LNCAP (cell line): ENCODE data around the gene WSB2.

Experiments used
- TF ChIP-seq, protein P1 (sequence below): fragments of 450-650 bp; IDR thresholded peaks from 2 replicates; pipeline ENCODE4 v1.5.1; 2017; ENCODE audit warnings: mild to moderate bottlenecking

The WSB2 gene

DNA sequence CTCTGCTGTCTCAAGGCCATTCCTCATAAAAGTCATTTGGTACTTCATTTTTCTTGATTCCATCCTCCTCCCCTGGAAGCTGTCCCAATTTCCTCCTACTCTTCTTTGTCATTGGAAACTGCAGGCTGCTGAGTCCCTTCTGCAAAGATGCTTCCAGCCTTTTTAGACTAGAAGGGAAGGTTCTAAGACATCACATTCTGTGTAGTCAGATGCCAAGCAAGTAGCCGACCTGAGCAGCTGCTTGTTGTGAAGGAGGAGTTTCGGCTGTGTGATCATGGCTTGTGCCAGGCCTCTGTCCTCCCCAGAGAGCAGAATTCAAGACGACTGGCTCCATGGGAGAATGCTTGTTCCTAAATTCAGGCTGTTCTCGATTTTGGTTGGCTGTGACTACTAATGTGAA is 35.8 kb downstream of the WSB2 start:
- TF ChIP-seq, protein P1, sequence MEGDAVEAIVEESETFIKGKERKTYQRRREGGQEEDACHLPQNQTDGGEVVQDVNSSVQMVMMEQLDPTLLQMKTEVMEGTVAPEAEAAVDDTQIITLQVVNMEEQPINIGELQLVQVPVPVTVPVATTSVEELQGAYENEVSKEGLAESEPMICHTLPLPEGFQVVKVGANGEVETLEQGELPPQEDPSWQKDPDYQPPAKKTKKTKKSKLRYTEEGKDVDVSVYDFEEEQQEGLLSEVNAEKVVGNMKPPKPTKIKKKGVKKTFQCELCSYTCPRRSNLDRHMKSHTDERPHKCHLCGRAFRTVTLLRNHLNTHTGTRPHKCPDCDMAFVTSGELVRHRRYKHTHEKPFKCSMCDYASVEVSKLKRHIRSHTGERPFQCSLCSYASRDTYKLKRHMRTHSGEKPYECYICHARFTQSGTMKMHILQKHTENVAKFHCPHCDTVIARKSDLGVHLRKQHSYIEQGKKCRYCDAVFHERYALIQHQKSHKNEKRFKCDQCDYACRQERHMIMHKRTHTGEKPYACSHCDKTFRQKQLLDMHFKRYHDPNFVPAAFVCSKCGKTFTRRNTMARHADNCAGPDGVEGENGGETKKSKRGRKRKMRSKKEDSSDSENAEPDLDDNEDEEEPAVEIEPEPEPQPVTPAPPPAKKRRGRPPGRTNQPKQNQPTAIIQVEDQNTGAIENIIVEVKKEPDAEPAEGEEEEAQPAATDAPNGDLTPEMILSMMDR: no peak

DNA sequence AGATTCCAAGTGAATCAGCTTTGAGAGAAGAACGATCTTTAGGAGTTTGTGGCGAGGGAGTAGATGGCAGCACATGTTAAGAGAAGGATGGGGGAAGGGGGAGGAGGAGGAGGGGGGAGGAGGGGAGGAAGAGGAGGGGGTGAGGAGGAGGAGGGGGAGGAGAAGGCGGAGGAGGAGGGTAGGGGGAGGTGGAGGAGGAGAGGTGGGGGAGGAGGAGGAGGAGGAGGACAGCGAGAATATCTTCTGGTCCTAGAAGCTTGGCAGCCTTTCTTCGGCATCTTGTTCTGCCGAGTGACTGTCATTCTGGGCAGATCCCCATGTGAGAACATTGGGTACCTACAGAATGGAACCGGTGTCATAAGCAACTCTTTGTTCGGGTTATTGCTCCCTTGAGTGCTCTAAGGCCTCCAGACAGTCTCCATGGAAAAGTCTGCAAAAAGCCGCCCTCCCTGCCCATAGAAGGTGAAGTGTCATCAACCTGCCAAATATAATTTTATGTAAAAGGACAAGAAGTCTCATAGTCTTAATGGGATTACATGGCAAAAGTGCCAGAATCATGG is 37.6 kb downstream of the WSB2 start:
- TF ChIP-seq, protein P1: no peak

DNA sequence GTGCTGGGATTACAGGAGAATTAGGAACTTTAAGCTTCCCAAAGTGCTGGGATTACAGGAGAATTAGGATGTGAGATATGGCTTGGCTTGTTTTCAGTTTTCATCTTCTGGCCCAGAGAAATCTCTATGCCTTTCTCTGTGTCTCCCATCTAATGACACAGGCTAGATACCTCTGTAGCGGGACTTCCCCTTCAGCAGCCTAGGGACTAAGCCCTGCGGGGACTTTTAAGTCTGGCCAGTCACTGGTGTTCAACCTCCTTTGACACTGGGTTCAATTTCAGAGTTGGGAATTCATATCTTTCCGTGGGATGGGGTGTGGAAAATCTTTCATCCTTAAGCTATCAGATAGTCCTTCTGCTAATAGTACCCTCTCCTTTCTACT is 38.3 kb downstream of the WSB2 start:
- TF ChIP-seq, protein P1: no peak

DNA sequence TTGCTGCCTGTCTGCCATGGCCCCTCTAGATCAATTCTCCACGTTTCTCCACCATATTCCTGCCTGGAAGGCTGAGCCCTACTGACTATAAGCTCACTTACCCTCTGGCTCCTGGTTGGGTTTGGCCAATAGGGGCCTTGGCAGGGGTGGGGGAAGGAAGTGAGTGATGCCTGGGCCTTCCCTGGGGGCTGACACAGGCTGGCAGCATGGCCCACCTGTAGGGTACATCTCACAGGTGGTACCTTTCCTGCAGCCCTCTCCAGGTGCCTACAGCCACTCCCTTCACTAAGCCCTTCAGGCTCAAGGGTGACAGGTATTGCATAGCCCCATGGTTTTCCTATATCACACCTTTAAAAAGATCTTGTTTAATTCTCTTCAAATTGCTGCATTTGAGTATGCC is 40.9 kb downstream of the WSB2 start:
- TF ChIP-seq, protein P1: no peak

DNA sequence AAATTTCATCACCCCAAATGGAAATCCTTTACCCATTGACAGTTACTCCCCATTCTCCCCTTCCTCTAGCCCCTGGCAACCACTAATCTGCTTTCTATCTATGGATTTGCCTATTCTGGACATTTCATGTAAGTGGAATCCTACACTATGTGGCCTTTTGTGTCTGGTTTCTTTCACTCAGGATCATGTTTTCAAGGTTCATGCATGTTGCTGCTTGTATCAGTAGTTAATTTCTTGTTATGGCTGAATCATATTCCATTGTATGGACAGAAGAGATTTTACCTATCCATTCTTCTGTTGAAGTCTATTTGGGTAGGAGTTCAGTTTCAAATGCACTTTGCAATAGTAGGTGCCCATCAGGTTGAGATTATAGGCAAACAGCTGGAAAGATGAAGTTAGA is 43.1 kb downstream of the WSB2 start:
- TF ChIP-seq, protein P1: no peak

DNA sequence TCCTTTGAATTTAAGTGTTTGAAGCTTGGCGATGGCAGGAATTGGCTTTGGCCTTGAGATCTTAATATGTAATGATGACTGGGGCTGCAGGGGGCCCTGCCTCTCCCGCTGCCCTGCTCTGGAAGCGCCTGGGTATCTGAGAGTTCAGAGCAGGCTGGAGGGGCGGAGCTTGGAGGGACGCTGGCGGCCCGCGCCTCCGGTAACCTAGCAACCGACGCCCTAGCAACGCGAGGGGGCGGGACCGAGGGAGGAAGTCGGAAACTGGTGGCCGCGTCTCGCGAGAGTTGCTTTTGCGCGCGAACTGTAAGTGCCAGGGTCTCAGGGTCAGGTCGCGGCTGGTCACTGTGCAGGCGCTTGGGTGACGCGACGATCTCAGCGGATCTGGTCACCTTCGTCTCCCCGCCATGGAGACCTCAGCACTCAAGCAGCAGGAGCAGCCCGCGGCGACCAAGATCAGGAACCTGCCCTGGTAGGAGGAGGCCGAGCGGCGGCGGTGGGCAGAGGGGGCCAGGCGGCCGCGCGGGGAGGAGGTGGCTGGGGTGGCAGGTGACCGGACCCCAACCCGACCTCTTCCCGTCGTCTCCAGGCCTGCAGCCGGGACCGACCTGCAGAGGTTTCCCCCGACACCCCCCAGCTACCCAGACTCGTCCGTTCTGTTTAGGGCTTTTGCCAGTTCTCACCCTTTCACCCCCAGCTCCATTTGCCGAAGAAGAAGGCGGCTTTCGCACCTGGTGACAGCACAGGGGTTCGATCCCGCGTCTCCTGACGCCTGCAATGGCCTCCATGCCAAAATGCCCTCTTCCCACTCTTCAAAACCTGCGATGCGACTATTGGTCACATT is 44.3 kb downstream of the WSB2 start, which contains the start of gene RFC5:
Gene RFC5, plus strand, starts transcription at position 280 of the 841 bp plus-strand sequence. Its CDS starts 125 bp downstream, at position 405.
- TF ChIP-seq, protein P1: no peak

DNA sequence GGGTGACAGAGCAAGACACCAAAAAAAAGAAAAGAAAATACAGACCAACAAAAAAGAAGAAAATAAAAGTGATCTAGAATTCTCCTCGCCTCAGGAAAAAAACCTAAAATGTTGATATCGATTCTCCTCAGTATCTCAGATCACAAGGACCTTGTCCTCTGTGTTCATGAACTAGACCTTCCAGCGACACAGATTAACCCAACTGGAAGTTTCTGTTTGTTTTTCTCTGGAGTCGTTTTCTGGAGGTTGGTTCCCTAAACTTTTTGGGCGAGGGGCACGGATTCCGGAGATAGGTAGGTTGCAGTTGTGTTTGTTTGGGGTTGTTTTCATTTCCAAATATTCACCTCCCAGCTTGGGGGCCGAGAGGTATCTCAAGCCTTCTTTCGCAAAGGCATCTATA is 45.0 kb downstream of the WSB2 start:
- TF ChIP-seq, protein P1: no peak
